GM23338 (cell line): ENCODE results near the gene MEGF6. TPM values are rescaled to one million over a fixed set of nuclear protein-coding genes. Genes with fewer than 3 reads are reported as not detected.
"Not testable (repeated sequence)": the region's sequence is repeated elsewhere in the genome, so short reads cannot be mapped to it uniquely, and the experiment has no call there.

Experiments used
- ATAC-seq: fragments of 200-7000 bp; cut with Tn5 transposase; 3 replicates; pipeline ENCODE4 v1.9.1; 2020
- DNase-seq: peaks from one replicate; pipeline ENCODE4 v3.0.0-alpha.2; 2015; ENCODE audit warnings: low spot score
- H2AFZ ChIP-seq: fragments of 200-600 bp; sonication (generic); 2 replicates; pipeline ENCODE4 v1.8.0; 2016; ENCODE audit warnings: antibody characterized with exemption, mild to moderate bottlenecking, moderate library complexity
- H3F3A ChIP-seq: fragments of 200-600 bp; sonication (generic); replicated peaks from 2 replicates; pipeline ENCODE4 v1.8.0; 2017; ENCODE audit warnings: antibody characterized with exemption, mixed run types, low read depth
- H3K27ac ChIP-seq: fragments of 200-600 bp; sonication (generic); 2 replicates; pipeline ENCODE4 v1.6.1; 2016; ENCODE audit warnings: low read depth
- H3K27me3 ChIP-seq: fragments of 200-600 bp; sonication (generic); 2 replicates; pipeline ENCODE4 v1.8.0; 2016; ENCODE audit warnings: mild to moderate bottlenecking, mixed run types, moderate library complexity; ENCODE audit not compliant: insufficient read depth
- H3K36me3 ChIP-seq: fragments of 200-600 bp; sonication (generic); 2 replicates; pipeline ENCODE4 v1.8.0; 2016; ENCODE audit warnings: mild to moderate bottlenecking; ENCODE audit not compliant: insufficient read depth
- H3K4me1 ChIP-seq: fragments of 200-600 bp; sonication (generic); 2 replicates; pipeline ENCODE4 v1.8.0; 2016; ENCODE audit warnings: mild to moderate bottlenecking, moderate library complexity; ENCODE audit not compliant: insufficient read depth
- H3K4me2 ChIP-seq: fragments of 200-600 bp; sonication (generic); 2 replicates; pipeline ENCODE4 v1.7.1; 2017; ENCODE audit warnings: mixed run types
- H3K4me3 ChIP-seq: fragments of 200-600 bp; sonication (generic); 2 replicates; pipeline ENCODE4 v1.6.1; 2016; ENCODE audit warnings: mixed run types
- H3K79me2 ChIP-seq: fragments of 200-600 bp; sonication (generic); replicated peaks from 2 replicates; pipeline ENCODE4 v1.8.0; 2017; ENCODE audit warnings: mild to moderate bottlenecking; ENCODE audit not compliant: insufficient read depth
- H3K9me2 ChIP-seq: fragments of 200-600 bp; sonication (generic); 2 replicates; pipeline ENCODE4 v1.8.0; 2017; ENCODE audit not compliant: insufficient read depth
- H4K20me1 ChIP-seq: fragments of 200-600 bp; sonication (generic); replicated peaks from 2 replicates; pipeline ENCODE4 v1.8.0; 2017; ENCODE audit warnings: mild to moderate bottlenecking; ENCODE audit not compliant: insufficient read depth
- H3K27ac Mint-ChIP-seq: 2 replicates; pipeline ENCODE4 v1.8.0; 2020; ENCODE audit warnings: inconsistent platforms, mild to moderate bottlenecking, moderate library complexity, mixed read lengths
- H3K27me3 Mint-ChIP-seq: 3 replicates; pipeline ENCODE4 v1.8.0; 2022; ENCODE audit warnings: low read depth, mild to moderate bottlenecking, moderate library complexity, mixed read lengths, inconsistent platforms; ENCODE audit not compliant: insufficient read depth, poor library complexity
- H3K36me3 Mint-ChIP-seq: 3 replicates; pipeline ENCODE4 v1.8.0; 2021; ENCODE audit warnings: low read depth, mild to moderate bottlenecking, inconsistent platforms, moderate library complexity, mixed read lengths
- H3K4me1 Mint-ChIP-seq: 3 replicates; pipeline ENCODE4 v1.8.0; 2020; ENCODE audit warnings: mild to moderate bottlenecking, inconsistent platforms, mixed read lengths
- H3K4me3 Mint-ChIP-seq: 3 replicates; pipeline ENCODE4 v1.8.0; 2021; ENCODE audit warnings: moderate library complexity, mild to moderate bottlenecking, inconsistent platforms, mixed read lengths
- H3K9me3 Mint-ChIP-seq: 3 replicates; pipeline ENCODE4 v1.8.0; 2020; ENCODE audit warnings: moderate library complexity, mild to moderate bottlenecking, inconsistent platforms, mixed read lengths
- CTCF ChIP-seq, 2 experiments: fragments of 200-600 bp in 1 of 2; sonication (generic) in 1 of 2; conservative IDR thresholded peaks; 2 replicates each; pipeline versions ENCODE4 v1.5.1 to v1.6.1; 2016 to 2017; ENCODE audit warnings: antibody characterized with exemption in 2 of 2, low read depth in 2 of 2, mild to moderate bottlenecking in 2 of 2, moderate library complexity in 1 of 2
- EZH2 ChIP-seq: fragments of 200-600 bp; sonication (generic); IDR thresholded peaks from one replicate; pipeline ENCODE4 v1.8.0; 2017; ENCODE audit warnings: antibody characterized with exemption, mild to moderate bottlenecking, low read depth; ENCODE audit not compliant: unreplicated experiment
- ZNF114 ChIP-seq: fragments of 250-450 bp; sonication (Bioruptor Pico); IDR thresholded peaks from 2 replicates; pipeline ENCODE4 v1.5.0; 2020; ENCODE audit warnings: mild to moderate bottlenecking, moderate library complexity
- ZNF462 ChIP-seq: fragments of 250-450 bp; sonication (Bioruptor Pico); IDR thresholded peaks from 2 replicates; pipeline ENCODE4 v1.5.0; 2020; ENCODE audit warnings: mild to moderate bottlenecking, moderate library complexity
- polyA plus RNA-seq: library from polyadenylated mRNA; unstranded; fragments of >200 nt; fragmentation: Nextera tagmentation; extraction: Ambion mirVana; gene quantifications from 2 replicates; pipeline ENCODE4 v1.2.1, GENCODE V29; 2016
- total RNA-seq: library from RNA; depleted of rRNA; stranded (reverse); fragments of >200 nt; shearing (Covaris generic); gene quantifications from 2 replicates; pipeline ENCODE4 v1.2.3, GENCODE V29; 2014

The MEGF6 gene
- total and polyA plus RNA-seq, 2 experiments from 2014 or later = 4.0 to 21.4 TPM

- Mint-ChIP-seq H3K4me1 (peaks cover 15% of the 10 kb centered on the region), H3K27ac (no peak overlapping the region), H3K4me3 (peak overlapping the region; percentile 87), H3K9me3 (peaks cover 3% of the 10 kb centered on the region; the same call in 2 of the 3 replicates), H3K36me3 (peaks cover 18% of the 10 kb centered on the region), H3K27me3 (peaks cover 7% of the 10 kb centered on the region)
- ATAC-seq (peak; percentile 4; the same call in 1 of the 3 replicates), DNase-seq (peak; percentile 52)
- Histone ChIP-seq H3K9me2 (no peaks in the 10 kb centered on the region), H3K79me2 (peaks cover 5% of the 10 kb centered on the region; the same call in 1 of the 2 replicates), H3K4me3 (peak overlapping the region; percentile 97), H3K4me2 (peak overlapping the region; percentile 95), H3K4me1 (peaks cover 5% of the 10 kb centered on the region; the same call in 1 of the 2 replicates), H3F3A (peaks cover 5% of the 10 kb centered on the region; the same call in 1 of the 2 replicates), H3K27me3 (no peaks in the 10 kb centered on the region), H3K36me3 (no peaks in the 10 kb centered on the region), H2AFZ (peak overlapping the region; percentile 93), H3K27ac (no peak overlapping the region), H4K20me1 (no peaks in the 10 kb centered on the region)
- no peak for TF ChIP-seq CTCF (conservative IDR thresholded peaks at IDR 0.05; ENCODE audit: low read depth in 2 of 2)
- TF ChIP-seq ZNF462 (CRISPR knock-in tag) = no peak
- no peak for TF ChIP-seq EZH2
- TF ChIP-seq ZNF114 = no peak
Observed at GRCh38 chr1:3623441-3624199, 12.3 kb upstream of the MEGF6 start.

- H3K9me3 Mint-ChIP-seq, H3K9me2 ChIP-seq, H3K79me2 ChIP-seq, H3K4me3 ChIP-seq, H3K27me3 ChIP-seq, H3K36me3 ChIP-seq, H3K4me2 ChIP-seq, H2AFZ ChIP-seq, H3K27ac ChIP-seq, H3K27me3 Mint-ChIP-seq, DNase-seq, H3K36me3 Mint-ChIP-seq, H3F3A ChIP-seq, H4K20me1 ChIP-seq, ATAC-seq, H3K27ac Mint-ChIP-seq, H3K4me1 ChIP-seq: not testable (repeated sequence)
- H3K4me1 Mint-ChIP-seq = peaks cover 17% of the 10 kb centered on the region
- H3K4me3 Mint-ChIP-seq = peak overlapping the region; percentile 87; the same call in 1 of the 3 replicates
Observed at GRCh38 chr1:3622102-3622501, 10.8 kb upstream of the MEGF6 start.
